ENCODE results near the gene PITX2.

DNA sequence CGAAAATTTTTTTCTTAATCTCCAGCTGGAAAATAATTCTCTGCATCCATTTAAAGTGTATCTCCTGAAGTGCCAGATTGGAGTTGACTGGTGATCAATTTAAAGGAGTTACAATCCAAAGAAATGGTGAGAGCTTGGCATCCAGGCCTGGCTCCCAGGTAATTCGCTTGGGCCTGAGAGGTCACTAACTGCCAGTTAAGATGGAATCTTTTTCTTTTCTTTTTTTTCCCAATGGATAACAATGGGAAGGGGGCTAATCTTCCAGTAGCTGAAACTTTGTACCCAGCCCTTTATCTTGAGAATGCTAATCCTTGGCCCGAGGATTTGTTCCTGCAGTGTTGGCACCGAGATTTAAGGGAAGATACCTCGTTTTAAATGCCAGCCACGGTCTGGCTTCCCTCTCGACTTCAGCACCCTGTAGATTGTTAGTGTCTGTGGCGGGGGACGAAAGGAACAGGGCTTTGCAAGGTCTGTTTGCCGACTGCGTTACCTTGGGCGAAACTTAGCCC, 13.3 kb upstream of the PITX2 start:
- TF ChIP-seq EZH2 (IDR thresholded peaks at IDR 0.05; ENCODE audit: insufficient read depth, poor library complexity, severe bottlenecking) (no peak), EZH2phosphoT487 (IDR thresholded peaks at IDR 0.05; ENCODE audit: insufficient read depth, low read depth) (no peak)
